GM12878 (cell line): ENCODE results near the gene HAGHL.

Experiments used
- EP300 ChIP-seq, 2 experiments: fragments of 150-350 bp in 1 of 2; IDR thresholded peaks; 2 replicates each; pipeline ENCODE4 v1.6.1; 2011 to 2012; ENCODE audit warnings: low read depth in 2 of 2, low read length in 2 of 2, borderline replicate concordance in 1 of 2, improper control_type of control experiment in 1 of 2, inconsistent platforms in 1 of 2; ENCODE audit not compliant: control insufficient read depth in 1 of 2
- ETV6 ChIP-seq, 2 experiments: fragments of 450-650 bp in 1 of 2; IDR thresholded peaks in 1 of 2; conservative IDR thresholded peaks in 1 of 2; 2 replicates each; pipeline ENCODE4 v1.6.1; 2014; ENCODE audit warnings: antibody characterized with exemption in 1 of 2, borderline replicate concordance in 1 of 2, low read depth in 1 of 2, mild to moderate bottlenecking in 1 of 2, moderate library complexity in 1 of 2
- GABPA ChIP-seq: IDR thresholded peaks from 2 replicates; pipeline ENCODE4 v1.6.1; 2014; ENCODE audit warnings: antibody characterized with exemption, low read depth, mild to moderate bottlenecking, inconsistent platforms
- POLR2A ChIP-seq: IDR thresholded peaks from 2 replicates; pipeline ENCODE4 v1.6.1; 2011; ENCODE audit warnings: low read depth, mild to moderate bottlenecking, low read length
- POLR2AphosphoS5 ChIP-seq: IDR thresholded peaks from 2 replicates; pipeline ENCODE4 v1.6.1; 2011; ENCODE audit warnings: mild to moderate bottlenecking, low read length, inconsistent platforms
- TCF7 ChIP-seq: IDR thresholded peaks from 2 replicates; pipeline ENCODE4 v1.6.1; 2014; ENCODE audit warnings: antibody characterized with exemption, borderline replicate concordance
- ZNF207 ChIP-seq: fragments of 450-650 bp; IDR thresholded peaks from 2 replicates; pipeline ENCODE4 v1.6.1; 2014; ENCODE audit warnings: antibody characterized with exemption, mild to moderate bottlenecking, borderline replicate concordance
- TF ChIP-seq, protein P1 (sequence below), 3 experiments: IDR thresholded peaks in 2 of 3; conservative IDR thresholded peaks in 1 of 3; 2 replicates each; pipeline ENCODE4 v1.5.1; 2011; ENCODE audit warnings: low read depth in 3 of 3, low read length in 3 of 3, mild to moderate bottlenecking in 3 of 3, control low read depth in 2 of 3, moderate library complexity in 2 of 3, inconsistent platforms in 1 of 3, mixed read lengths in 1 of 3; ENCODE audit not compliant: control insufficient read depth in 2 of 3, insufficient read depth in 1 of 3; ENCODE audit errors: extremely low read depth in 1 of 3

DNA sequence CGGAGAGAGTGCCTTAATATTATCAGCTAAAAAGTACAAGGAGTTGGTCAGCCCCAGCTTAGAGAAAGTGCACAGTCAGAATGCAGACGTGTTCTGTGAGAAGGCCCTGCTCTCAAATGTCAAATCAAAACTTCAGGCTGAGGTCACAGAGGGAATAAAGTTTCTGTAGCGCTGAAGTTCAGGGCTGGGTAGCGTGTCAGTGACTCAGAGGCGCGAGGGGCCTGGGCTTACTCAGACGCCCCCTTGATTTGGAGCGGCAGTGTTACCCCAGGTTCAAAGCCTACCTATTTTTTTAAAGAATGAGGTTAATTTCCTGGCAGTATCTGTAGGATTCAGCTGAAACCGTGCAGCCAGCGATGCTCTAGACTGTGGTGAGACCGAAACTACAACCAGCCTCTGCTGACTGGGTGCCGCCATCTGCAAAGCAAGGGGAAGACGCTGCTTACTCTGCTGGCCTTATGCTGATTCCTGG is 9.1 kb downstream of the HAGHL start:
- TF ChIP-seq ETV6 (conservative IDR thresholded peaks at IDR 0.05 in 1 of 2, IDR thresholded peaks at IDR 0.05 in 1 of 2; ENCODE audit: borderline replicate concordance in 1 of 2, low read depth in 1 of 2) (no peak), GABPA (no peak), POLR2A (no peak), POLR2AphosphoS5 (no peak), EP300 (IDR thresholded peaks at IDR 0.05; ENCODE audit: borderline replicate concordance in 1 of 2, control insufficient read depth in 1 of 2, low read depth in 2 of 2, low read length in 2 of 2) (no peak), ZNF207 (no peak), TCF7 (no peak)
- TF ChIP-seq, protein P1, sequence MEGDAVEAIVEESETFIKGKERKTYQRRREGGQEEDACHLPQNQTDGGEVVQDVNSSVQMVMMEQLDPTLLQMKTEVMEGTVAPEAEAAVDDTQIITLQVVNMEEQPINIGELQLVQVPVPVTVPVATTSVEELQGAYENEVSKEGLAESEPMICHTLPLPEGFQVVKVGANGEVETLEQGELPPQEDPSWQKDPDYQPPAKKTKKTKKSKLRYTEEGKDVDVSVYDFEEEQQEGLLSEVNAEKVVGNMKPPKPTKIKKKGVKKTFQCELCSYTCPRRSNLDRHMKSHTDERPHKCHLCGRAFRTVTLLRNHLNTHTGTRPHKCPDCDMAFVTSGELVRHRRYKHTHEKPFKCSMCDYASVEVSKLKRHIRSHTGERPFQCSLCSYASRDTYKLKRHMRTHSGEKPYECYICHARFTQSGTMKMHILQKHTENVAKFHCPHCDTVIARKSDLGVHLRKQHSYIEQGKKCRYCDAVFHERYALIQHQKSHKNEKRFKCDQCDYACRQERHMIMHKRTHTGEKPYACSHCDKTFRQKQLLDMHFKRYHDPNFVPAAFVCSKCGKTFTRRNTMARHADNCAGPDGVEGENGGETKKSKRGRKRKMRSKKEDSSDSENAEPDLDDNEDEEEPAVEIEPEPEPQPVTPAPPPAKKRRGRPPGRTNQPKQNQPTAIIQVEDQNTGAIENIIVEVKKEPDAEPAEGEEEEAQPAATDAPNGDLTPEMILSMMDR (IDR thresholded peaks at IDR 0.05 in 2 of 3, conservative IDR thresholded peaks at IDR 0.05 in 1 of 3; ENCODE audit: control insufficient read depth in 2 of 3, extremely low read depth in 1 of 3, insufficient read depth in 1 of 3, low read depth in 3 of 3, low read length in 3 of 3): no peak
